Measurements from ENCODE around the gene SRPK1. TPM values are rescaled to one million over a fixed set of nuclear protein-coding genes. Genes with fewer than 3 reads are reported as not detected.

The SRPK1 gene
- total and polyA plus RNA-seq, 2 of the 8 experiments (the other 6 are each of a cell fraction or from before 2014, with no cell fraction given), result 25.7 to 116 TPM

- TF ChIP-seq CTCF (IDR thresholded peaks at IDR 0.05; ENCODE audit: control extremely low read depth in 1 of 3, insufficient read depth in 1 of 3, low read depth in 1 of 3, low read length in 3 of 3) (peak; percentile 19 to 68 (median 43); a peak in 3 of 4 replicates), RAD21 (IDR thresholded peaks at IDR 0.05 in 1 of 2, conservative IDR thresholded peaks at IDR 0.05 in 1 of 2; ENCODE audit: low read depth in 2 of 2, low read length in 2 of 2) (peak; percentile 44 to 57)
These were observed 27.8 kb upstream of the SRPK1 start (continued) for GRCh38 chr6:35948725-35949124.
